ENCODE measurements around the gene FILIP1.

GRCh38 chr6:75528423-75528822, 34.8 kb upstream of the FILIP1 start:
- TF ChIP-seq GATA2 (IDR thresholded peaks at IDR 0.05; ENCODE audit: low read depth, low read length) = no peak
- TF ChIP-seq GATA3 (IDR thresholded peaks at IDR 0.05; ENCODE audit: low read depth, low read length) = no peak
